ENCODE data around the gene DNAJC5. TPM values are rescaled to one million over a fixed set of nuclear protein-coding genes. Genes with fewer than 3 reads are reported as not detected.

Gene DNAJC5
- total and polyA plus RNA-seq, 9 of the 15 experiments (the other 6 are each of a cell fraction or from before 2014, with no cell fraction given) = 0.95 to 42.8 (median 23.4) TPM

DNA sequence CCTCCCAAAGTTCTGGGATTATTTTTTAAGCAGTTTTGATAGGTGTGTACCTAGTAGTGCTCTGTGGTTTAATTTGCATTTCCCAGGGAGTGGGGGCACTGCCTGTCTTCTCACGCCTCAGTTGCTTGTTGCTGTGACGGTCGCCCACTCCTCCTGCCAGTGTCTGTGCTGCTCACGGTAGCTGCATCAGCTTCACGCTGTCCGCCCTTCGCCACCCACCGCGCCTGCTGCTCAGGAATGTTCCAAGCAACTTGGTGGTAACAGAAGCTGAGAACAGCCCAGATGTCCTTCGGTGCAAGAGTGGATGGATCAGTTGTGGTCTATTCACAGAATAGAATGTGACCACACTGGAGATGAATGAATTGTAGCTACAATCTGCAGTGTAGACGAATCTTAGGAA lies 22.9 kb downstream of the DNAJC5 start:
- no peak overlapping the region for H3K27ac ChIP-seq (ENCODE audit: extremely low read depth, low read depth, low read length)
- in situ Hi-C loops (cut with MboI) = no loop called here
- H3K4me1 ChIP-seq (replicated peaks in 1 of 2; ENCODE audit: control insufficient read depth in 2 of 2, insufficient read depth in 2 of 2, low read length in 2 of 2) = peaks cover 0 to 7% of the 10 kb centered on the region in 2 experiments; a peak in 2 of 5 replicates
- no peaks in the 10 kb centered on the region for H3K27me3 ChIP-seq (ENCODE audit: control insufficient read depth in 2 of 2, insufficient read depth in 2 of 2, low read length in 2 of 2)
- no peak overlapping the region for H3K4me3 ChIP-seq
- peak overlapping the region in 1 of 2 experiments; percentile 7; a peak in 2 of 4 replicates for H3K9ac ChIP-seq (ENCODE audit: insufficient read depth in 1 of 2, low read depth in 2 of 2, low read length in 2 of 2)
- H3K4me2 ChIP-seq (ENCODE audit: insufficient read depth, low read length) = no peak overlapping the region
- WGBS (ENCODE audit: insufficient coverage, low coverage, missing lambda C conversion rate) = 97% methylated on average over 10 of the region's 11 CpGs
- ATAC-seq = no peak
- CTCF ChIA-PET (ENCODE audit: low intra/inter-chr PET ratio) = no interaction called here
- no peaks in the 10 kb centered on the region for H3K9me1 ChIP-seq (ENCODE audit: control insufficient read depth, insufficient read depth, low read length)
- BruUV-seq (replicated peaks) = no TSS peak
- intact Hi-C loops (cut with micrococcal nuclease) = no loop called here
- peaks cover 36% of the 10 kb centered on the region; the same call in 2 of the 3 replicates for H3K36me3 ChIP-seq (ENCODE audit: control insufficient read depth, insufficient read depth, low read length)
- H3K9me3 ChIP-seq (replicated peaks; ENCODE audit: control insufficient read depth, insufficient read depth, low read depth, low read length) = peaks cover 5% of the 10 kb centered on the region; the same call in 1 of the 2 replicates
- POLR2A ChIA-PET = interaction anchor here (1.0 to 1.5 kb wide), 2 partner anchors 10 to 16 kb away, joined by 3 to 4 read pairs; no protein-coding TSS in a partner anchor
- no peak for FAIRE-seq
- TF ChIP-seq ZNF175 (CRISPR knock-in tag; IDR thresholded peaks at IDR 0.05; ENCODE audit: low read depth) = no peak
- TF ChIP-seq, protein P1, sequence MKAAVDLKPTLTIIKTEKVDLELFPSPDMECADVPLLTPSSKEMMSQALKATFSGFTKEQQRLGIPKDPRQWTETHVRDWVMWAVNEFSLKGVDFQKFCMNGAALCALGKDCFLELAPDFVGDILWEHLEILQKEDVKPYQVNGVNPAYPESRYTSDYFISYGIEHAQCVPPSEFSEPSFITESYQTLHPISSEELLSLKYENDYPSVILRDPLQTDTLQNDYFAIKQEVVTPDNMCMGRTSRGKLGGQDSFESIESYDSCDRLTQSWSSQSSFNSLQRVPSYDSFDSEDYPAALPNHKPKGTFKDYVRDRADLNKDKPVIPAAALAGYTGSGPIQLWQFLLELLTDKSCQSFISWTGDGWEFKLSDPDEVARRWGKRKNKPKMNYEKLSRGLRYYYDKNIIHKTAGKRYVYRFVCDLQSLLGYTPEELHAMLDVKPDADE (conservative IDR thresholded peaks at IDR 0.05; ENCODE audit: control insufficient read depth, low read depth, low read length) = no peak
- TF ChIP-seq, protein P2, sequence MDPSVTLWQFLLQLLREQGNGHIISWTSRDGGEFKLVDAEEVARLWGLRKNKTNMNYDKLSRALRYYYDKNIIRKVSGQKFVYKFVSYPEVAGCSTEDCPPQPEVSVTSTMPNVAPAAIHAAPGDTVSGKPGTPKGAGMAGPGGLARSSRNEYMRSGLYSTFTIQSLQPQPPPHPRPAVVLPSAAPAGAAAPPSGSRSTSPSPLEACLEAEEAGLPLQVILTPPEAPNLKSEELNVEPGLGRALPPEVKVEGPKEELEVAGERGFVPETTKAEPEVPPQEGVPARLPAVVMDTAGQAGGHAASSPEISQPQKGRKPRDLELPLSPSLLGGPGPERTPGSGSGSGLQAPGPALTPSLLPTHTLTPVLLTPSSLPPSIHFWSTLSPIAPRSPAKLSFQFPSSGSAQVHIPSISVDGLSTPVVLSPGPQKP (CRISPR knock-in tag; IDR thresholded peaks at IDR 0.05) = no peak
- TF ChIP-seq ZHX1 (conservative IDR thresholded peaks at IDR 0.05; ENCODE audit: low read length) = no peak
- TF ChIP-seq RAD21 (CRISPR knock-in tag; conservative IDR thresholded peaks at IDR 0.05 in 1 of 2, IDR thresholded peaks at IDR 0.05 in 1 of 2) = no peak
- no peak for TF ChIP-seq ZNF79 (CRISPR knock-in tag; IDR thresholded peaks at IDR 0.05; ENCODE audit: low read depth)
- TF ChIP-seq ZNF766 (CRISPR knock-in tag; conservative IDR thresholded peaks at IDR 0.05) = no peak
- TF ChIP-seq SOX6 (IDR thresholded peaks at IDR 0.05) = no peak
- TF ChIP-seq, protein P3, sequence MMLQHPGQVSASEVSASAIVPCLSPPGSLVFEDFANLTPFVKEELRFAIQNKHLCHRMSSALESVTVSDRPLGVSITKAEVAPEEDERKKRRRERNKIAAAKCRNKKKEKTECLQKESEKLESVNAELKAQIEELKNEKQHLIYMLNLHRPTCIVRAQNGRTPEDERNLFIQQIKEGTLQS (IDR thresholded peaks at IDR 0.05) = no peak
- TF ChIP-seq, protein P3 (CRISPR knock-in tag; conservative IDR thresholded peaks at IDR 0.05) = no peak
- TF ChIP-seq NR1H2 (CRISPR knock-in tag; IDR thresholded peaks at IDR 0.05) = no peak
- 0 out of 2 replicates have a peak, but pooled peaks cover 4% of the 10 kb centered on the region for H4K20me1 ChIP-seq (replicated peaks; ENCODE audit: control insufficient read depth, insufficient read depth, low read length)
- H2AFZ ChIP-seq (ENCODE audit: low read depth, low read length) = no peak overlapping the region
- DNase-seq (ENCODE audit: extremely low read depth in 1 of 4, low spot score in 3 of 4) = no peak
- H3K79me2 ChIP-seq (ENCODE audit: control insufficient read depth, insufficient read depth, low read length) = peaks cover 58% of the 10 kb centered on the region
